Natural killer cell treated with Interleukin-12 subunit alpha and Interleukin-12 subunit beta and Interleukin-15 and Interleukin-18, amount 100 ng/mL, for 72 hours (primary cell): ENCODE data around the gene PAPPA2. TPM values are rescaled to one million over a fixed set of nuclear protein-coding genes. Genes with fewer than 3 reads are reported as not detected.
"Not testable (repeated sequence)": the region's sequence is repeated elsewhere in the genome, so short reads cannot be mapped to it uniquely, and the experiment has no call there.

Source experiments
- ATAC-seq, 2 donors: fragments of 150-1000 bp; cut with Tn5 transposase in 1 of 2; sonication (Bioruptor Pico), chemical (Tn5 transposase) in 1 of 2; 2 replicates each; pipeline ENCODE4 v1.10.0; 2021
- DNase-seq: peaks from one replicate; pipeline ENCODE4 v3.0.0; 2022; ENCODE audit warnings: low spot score
- H3K27ac Mint-ChIP-seq, 2 donors: 1 replicate in 1 of 2; 2 replicates in 1 of 2; pipeline ENCODE4 v1.8.0; 2022; ENCODE audit warnings: mixed read lengths in 2 of 2, mild to moderate bottlenecking in 1 of 2, moderate library complexity in 1 of 2
- H3K27me3 Mint-ChIP-seq, 2 donors: 1 replicate in 1 of 2; 2 replicates in 1 of 2; pipeline ENCODE4 v1.8.0; 2022; ENCODE audit warnings: mixed read lengths in 2 of 2
- H3K36me3 Mint-ChIP-seq: one replicate; pipeline ENCODE4 v1.8.0; 2022; ENCODE audit warnings: mixed read lengths
- H3K4me1 Mint-ChIP-seq, 2 donors: 1 replicate in 1 of 2; 2 replicates in 1 of 2; pipeline ENCODE4 v1.8.0; 2022; ENCODE audit warnings: low read depth in 2 of 2, mixed read lengths in 2 of 2, mild to moderate bottlenecking in 1 of 2
- H3K4me3 Mint-ChIP-seq: one replicate; pipeline ENCODE4 v1.8.0; 2022; ENCODE audit warnings: mixed read lengths
- H3K9me3 Mint-ChIP-seq: 2 replicates; pipeline ENCODE4 v1.8.0; 2022; ENCODE audit warnings: mixed read lengths
- total RNA-seq, 2 donors: library from RNA; stranded (reverse); gene quantifications; one replicate each; pipeline ENCODE4 v1.2.3, GENCODE V29; 2022

Gene PAPPA2
- total RNA-seq, 2 donors from 2014 or later: 0.10 TPM; not detected in 1

- no peak for DNase-seq
- no peak for ATAC-seq
- H3K4me1 Mint-ChIP-seq: no peaks in the 10 kb centered on the region
- H3K9me3 Mint-ChIP-seq: peaks cover 4% of the 10 kb centered on the region
- no peak overlapping the region for H3K4me3 Mint-ChIP-seq
- H3K36me3 Mint-ChIP-seq: no peaks in the 10 kb centered on the region
- H3K27ac Mint-ChIP-seq: no peak overlapping the region
- H3K27me3 Mint-ChIP-seq: peaks cover 7% of the 10 kb centered on the region in 2 donors
Observed at GRCh38 chr1:176546825-176547224, 83.8 kb downstream of the PAPPA2 start.

DNA sequence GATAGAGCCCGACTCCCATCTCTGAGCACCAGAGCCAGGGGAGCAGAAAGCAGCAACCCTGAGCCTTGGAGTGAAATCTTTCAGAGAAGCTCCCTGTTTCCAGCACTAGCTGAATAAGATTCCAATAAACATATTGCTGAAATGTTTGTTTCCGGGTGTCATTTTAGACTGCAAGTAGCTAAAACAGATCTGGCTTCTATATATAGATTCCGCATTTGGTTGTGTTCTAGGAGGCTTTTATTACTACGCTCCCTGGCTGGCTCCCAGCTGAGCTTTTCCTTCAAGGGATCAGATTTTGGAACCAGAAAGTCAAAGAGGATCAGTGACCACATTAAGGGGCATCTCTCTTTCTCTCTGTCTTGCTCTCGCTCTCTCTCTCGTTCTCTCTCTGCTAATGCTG, 88.2 kb downstream of the PAPPA2 start:
- Mint-ChIP-seq H3K4me1 (no peaks in the 10 kb centered on the region), H3K9me3 (no peaks in the 10 kb centered on the region), H3K27ac (no peak overlapping the region), H3K36me3 (no peaks in the 10 kb centered on the region), H3K4me3 (no peak overlapping the region), H3K27me3 (peaks cover 23 to 50% of the 10 kb centered on the region in 2 donors)
- ATAC-seq (no peak), DNase-seq (no peak)

DNA sequence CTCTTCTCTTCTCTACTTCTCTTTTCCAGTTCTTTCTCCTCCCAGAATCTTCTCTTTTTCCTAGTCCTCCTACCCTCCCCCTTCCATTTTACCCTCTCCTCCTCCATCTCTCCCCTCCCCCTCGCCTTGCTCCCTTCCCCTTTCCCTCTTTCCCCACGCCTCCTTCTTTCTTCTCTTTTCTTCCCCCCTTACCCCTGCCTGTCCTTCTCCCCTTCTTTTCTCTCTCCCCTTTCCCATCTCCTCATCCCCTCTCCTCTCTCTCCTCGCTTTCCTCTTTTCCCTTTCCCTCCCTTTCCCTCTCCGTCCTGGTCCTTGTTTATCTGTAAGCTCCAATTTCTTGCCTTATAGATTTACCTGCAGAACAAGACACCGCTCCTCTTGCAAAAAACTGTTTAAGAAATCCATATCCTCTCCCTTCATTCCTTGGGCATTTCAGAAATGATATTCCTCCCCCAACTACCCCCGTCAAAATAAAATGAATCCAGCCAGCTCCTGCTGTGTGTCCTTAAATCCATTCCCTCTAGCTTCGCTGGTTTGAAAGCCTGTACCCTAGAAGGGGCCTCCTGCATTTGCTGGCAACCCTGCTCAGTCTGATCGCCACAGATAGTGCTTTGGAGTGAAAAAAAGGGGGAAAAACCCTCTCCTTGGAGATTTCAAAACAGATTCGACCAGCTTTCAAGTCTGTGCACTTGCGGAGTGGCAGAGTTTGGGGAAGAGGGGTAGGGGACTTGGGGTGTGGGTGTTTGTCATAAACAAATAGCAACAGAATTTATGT, 89.4 kb downstream of the PAPPA2 start:
- Mint-ChIP-seq H3K27ac (no peak overlapping the region), H3K36me3 (no peaks in the 10 kb centered on the region), H3K4me1 (no peaks in the 10 kb centered on the region), H3K27me3 (peaks cover 23 to 50% of the 10 kb centered on the region in 2 donors), H3K9me3 (no peaks in the 10 kb centered on the region), H3K4me3 (no peak overlapping the region)
- ATAC-seq (no peak), DNase-seq (no peak)

DNA sequence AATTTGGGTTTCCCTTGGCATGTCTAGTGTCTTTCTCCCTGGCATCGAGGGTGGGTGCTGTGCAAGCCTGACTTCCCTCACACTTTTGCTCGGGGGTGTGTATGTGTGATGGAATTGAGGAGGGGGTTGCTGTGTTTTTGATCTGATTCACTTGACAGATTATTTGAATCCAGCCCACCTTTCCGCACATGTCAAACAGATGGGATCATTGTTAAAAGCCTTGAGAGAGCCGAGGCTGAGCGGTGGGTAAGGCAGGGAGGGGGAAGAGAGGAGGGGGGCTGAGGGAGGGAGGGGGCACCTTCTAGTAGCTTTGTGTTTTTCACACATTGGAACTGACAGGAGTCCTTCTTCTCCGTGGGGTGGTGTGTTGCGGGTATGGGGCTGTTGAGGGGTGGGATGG, 90.0 kb downstream of the PAPPA2 start:
- ATAC-seq (no peak), DNase-seq (no peak)
- H3K4me3 Mint-ChIP-seq: no peak overlapping the region
- H3K36me3 Mint-ChIP-seq: no peaks in the 10 kb centered on the region
- H3K9me3 Mint-ChIP-seq: no peaks in the 10 kb centered on the region
- H3K27me3 Mint-ChIP-seq: peaks cover 23 to 50% of the 10 kb centered on the region in 2 donors
- H3K27ac Mint-ChIP-seq: no peak overlapping the region
- H3K4me1 Mint-ChIP-seq: no peaks in the 10 kb centered on the region

- no peak for ATAC-seq
Observed at GRCh38 chr1:176556288-176556687, 93.3 kb downstream of the PAPPA2 start.

DNA sequence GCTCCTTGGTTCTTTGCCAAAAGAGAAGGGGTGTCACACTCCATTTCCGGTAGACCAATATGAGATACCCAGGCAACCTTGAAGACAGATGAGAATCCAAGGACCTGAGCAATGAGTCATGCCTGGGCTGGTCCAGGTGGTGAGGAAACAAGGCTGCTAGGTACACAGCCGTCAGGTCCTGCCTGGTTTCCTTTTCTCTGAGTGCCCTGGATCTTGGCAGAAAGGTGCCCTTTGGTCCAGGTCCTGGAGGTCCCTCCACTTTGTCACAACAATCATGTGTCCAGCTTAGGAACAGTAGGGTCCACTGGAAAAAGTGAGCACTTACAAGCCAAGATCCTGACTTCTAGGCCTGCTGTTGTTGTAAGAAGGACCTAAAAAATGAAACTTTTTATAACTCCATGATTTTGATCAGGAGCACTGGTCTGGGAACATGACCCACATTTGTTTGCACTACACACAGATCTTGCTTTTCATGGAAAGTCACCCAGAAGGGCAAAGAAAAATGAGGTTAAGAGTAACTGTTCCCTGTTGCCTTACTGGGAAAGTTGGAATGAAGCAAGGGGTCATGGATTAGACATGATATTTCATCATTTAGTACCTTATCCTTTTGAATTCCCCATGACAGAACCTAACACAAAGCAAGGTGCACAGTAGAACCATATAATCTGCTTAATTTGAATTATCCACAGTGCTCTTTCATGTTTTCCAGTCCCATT, 94.7 kb downstream of the PAPPA2 start:
- H3K27me3 Mint-ChIP-seq: peaks cover 18 to 34% of the 10 kb centered on the region in 2 donors
- H3K36me3 Mint-ChIP-seq: no peaks in the 10 kb centered on the region
- no peak overlapping the region for H3K27ac Mint-ChIP-seq
- ATAC-seq (no peak), DNase-seq (no peak)
- no peak overlapping the region for H3K4me3 Mint-ChIP-seq
- H3K9me3 Mint-ChIP-seq: no peaks in the 10 kb centered on the region
- no peaks in the 10 kb centered on the region for H3K4me1 Mint-ChIP-seq

More at GRCh38 chr1:176556288-176556687, 93.3 kb downstream of the PAPPA2 start:
- Mint-ChIP-seq H3K27ac (no peak overlapping the region), H3K36me3 (no peaks in the 10 kb centered on the region), H3K9me3 (no peaks in the 10 kb centered on the region), H3K4me3 (no peak overlapping the region), H3K4me1 (no peaks in the 10 kb centered on the region), H3K27me3 (peaks cover 28 to 48% of the 10 kb centered on the region in 2 donors)
- no peak for DNase-seq

GRCh38 chr1:176558561-176558960, 95.6 kb downstream of the PAPPA2 start:
- ATAC-seq (no peak), DNase-seq (no peak)
- Mint-ChIP-seq H3K27ac (no peak overlapping the region), H3K9me3 (no peaks in the 10 kb centered on the region), H3K36me3 (no peaks in the 10 kb centered on the region), H3K4me1 (no peaks in the 10 kb centered on the region), H3K4me3 (no peak overlapping the region), H3K27me3 (peaks cover 13 to 25% of the 10 kb centered on the region in 2 donors)

- no peak overlapping the region for H3K27ac Mint-ChIP-seq
- H3K36me3 Mint-ChIP-seq: no peaks in the 10 kb centered on the region
- peaks cover 8 to 16% of the 10 kb centered on the region in 2 donors for H3K27me3 Mint-ChIP-seq
- no peaks in the 10 kb centered on the region for H3K9me3 Mint-ChIP-seq
- ATAC-seq: no peak
- H3K4me3 Mint-ChIP-seq: no peak overlapping the region
- no peaks in the 10 kb centered on the region for H3K4me1 Mint-ChIP-seq
- no peak for DNase-seq
Observed at GRCh38 chr1:176559474-176559873, 96.5 kb downstream of the PAPPA2 start.

GRCh38 chr1:176559878-176560277, 96.9 kb downstream of the PAPPA2 start:
- Mint-ChIP-seq H3K27ac (no peak overlapping the region), H3K9me3 (no peaks in the 10 kb centered on the region), H3K4me1 (no peaks in the 10 kb centered on the region), H3K36me3 (no peaks in the 10 kb centered on the region), H3K4me3 (no peak overlapping the region), H3K27me3 (peaks cover 7 to 12% of the 10 kb centered on the region in 2 donors)
- DNase-seq (no peak), ATAC-seq (no peak)

GRCh38 chr1:176560681-176561080, 97.7 kb downstream of the PAPPA2 start:
- H3K27ac Mint-ChIP-seq: no peak overlapping the region

GRCh38 chr1:176561761-176562160, 98.8 kb downstream of the PAPPA2 start:
- H3K27ac Mint-ChIP-seq, H3K27me3 Mint-ChIP-seq, H3K9me3 Mint-ChIP-seq, ATAC-seq, H3K4me1 Mint-ChIP-seq, H3K4me3 Mint-ChIP-seq, DNase-seq, H3K36me3 Mint-ChIP-seq: not testable (repeated sequence)

More at GRCh38 chr1:176560681-176561080, 97.7 kb downstream of the PAPPA2 start:
- Mint-ChIP-seq H3K4me3 (no peak overlapping the region), H3K36me3 (no peaks in the 10 kb centered on the region), H3K27me3 (peaks cover 4 to 5% of the 10 kb centered on the region in 2 donors), H3K9me3 (no peaks in the 10 kb centered on the region), H3K4me1 (no peaks in the 10 kb centered on the region)
- ATAC-seq: no peak
- DNase-seq: no peak

- Mint-ChIP-seq H3K27ac (no peak overlapping the region), H3K27me3 (no peaks in the 10 kb centered on the region), H3K9me3 (peaks cover 4% of the 10 kb centered on the region), H3K4me3 (no peak overlapping the region), H3K4me1 (no peaks in the 10 kb centered on the region), H3K36me3 (no peaks in the 10 kb centered on the region)
- DNase-seq (no peak), ATAC-seq (no peak)
Observed at GRCh38 chr1:176566004-176566975, 103.3 kb downstream of the PAPPA2 start.

GRCh38 chr1:176567190-176567794, 104.3 kb downstream of the PAPPA2 start:
- H3K27me3 Mint-ChIP-seq: no peaks in the 10 kb centered on the region
- H3K9me3 Mint-ChIP-seq: peaks cover 4% of the 10 kb centered on the region
- no peak overlapping the region for H3K27ac Mint-ChIP-seq
- no peaks in the 10 kb centered on the region for H3K36me3 Mint-ChIP-seq
- no peaks in the 10 kb centered on the region for H3K4me1 Mint-ChIP-seq
- no peak overlapping the region for H3K4me3 Mint-ChIP-seq
- no peak for ATAC-seq
- no peak for DNase-seq
